Measurements from ENCODE around the gene PRKCZ.

PRKCZ gene

DNA sequence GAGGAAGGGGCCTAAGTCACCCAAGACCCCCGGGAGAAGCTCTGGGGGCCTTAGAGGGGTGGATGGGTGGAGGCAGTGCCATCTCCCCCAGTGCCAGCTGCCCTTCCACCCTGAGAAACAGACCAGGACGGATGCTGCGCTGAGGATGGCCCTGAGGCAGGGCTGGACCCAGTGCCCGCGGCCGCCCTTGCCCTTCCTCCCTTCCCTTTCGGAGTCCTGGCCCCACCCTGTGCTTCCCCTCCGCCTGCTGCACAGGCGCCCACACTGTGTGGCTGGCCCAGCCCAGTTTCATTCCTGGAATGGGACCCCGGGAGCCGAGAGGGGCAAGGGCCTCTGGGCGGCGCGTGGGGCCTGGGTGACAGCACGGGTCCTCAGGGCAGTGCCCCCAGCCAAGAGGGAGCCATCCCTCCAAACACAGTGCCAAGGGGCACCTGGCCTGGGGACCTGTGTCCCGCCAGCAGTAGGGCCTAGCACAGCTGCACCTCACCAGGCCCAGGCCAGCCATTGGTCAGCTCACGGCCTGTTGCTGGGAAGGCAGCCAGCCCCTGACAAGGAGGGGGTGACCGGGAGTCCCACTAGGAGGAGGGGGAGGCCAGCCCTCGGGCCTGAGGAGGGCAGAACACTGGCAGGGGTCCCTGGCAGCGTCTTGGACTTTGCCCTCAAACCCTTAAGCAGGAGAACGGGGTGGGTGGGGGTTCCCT lies 164.5 kb downstream of the PRKCZ start:
- no peak for DNase-seq

DNA sequence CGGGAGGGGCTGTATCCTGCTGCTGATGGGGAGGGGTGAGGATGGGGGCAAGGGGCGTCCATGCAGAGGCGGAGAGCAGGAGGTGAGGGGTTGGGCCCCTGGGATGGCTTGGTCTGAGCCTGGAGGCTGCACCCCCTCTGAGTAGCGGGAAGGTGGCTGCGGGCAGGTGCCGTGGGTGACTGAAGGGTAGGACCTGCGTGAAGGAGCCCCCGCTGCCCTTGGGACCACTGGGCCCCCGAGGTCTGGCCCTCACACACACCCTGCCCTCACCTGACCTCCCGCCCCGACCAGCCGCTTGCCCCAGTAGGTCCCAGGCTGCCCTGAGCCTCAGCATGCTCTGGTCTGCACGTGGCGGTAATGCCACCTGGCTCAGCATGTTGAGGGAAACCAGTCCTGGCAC lies 165.1 kb downstream of the PRKCZ start:
- DNase-seq: no peak

DNA sequence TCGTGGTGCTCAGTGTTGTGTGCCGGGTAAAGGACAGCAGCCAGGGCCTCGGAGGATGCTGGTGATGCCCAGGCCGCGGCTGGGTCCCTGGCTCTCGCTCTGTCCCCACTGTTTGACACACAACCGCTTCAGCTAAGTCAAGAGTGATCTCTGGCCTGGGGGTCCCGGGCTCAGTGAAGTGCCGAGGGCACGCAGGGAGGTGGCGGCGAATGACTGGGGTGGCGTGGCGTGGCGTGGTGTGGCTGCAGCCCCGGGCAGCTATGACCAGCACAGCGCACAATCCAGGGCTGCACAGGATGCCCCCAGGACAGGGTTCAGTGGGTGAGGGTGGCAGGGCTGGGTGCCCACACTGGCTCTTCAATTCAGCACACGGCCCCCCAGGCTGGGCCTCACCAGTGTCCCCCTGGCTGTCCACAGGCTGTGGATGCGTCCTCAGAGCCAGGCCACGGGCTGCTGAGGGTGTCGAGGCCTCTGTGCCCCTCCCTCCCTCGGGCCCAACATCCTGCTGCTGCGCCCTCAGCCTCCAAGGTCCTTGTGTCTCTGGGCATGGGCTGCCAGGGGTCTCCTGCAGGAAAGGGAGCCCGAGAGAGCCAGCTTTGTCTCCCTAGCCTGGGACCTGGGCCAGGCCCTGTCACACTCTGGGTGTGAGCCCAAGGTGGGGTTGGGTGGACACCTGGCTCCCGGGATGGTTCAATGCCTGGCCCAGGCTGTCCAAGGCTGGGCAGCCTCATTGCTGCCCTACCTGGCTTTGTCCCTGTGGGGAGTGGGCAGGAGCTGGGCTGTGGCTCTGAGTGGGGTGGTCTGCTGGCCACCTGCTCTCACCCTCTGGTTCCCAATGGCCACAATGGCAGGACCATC lies 165.9 kb downstream of the PRKCZ start:
- no peak for DNase-seq

- DNase-seq: no peak
Measured at GRCh38 chr1:2216767-2217058, 166.5 kb downstream of the PRKCZ start.

- no peak for DNase-seq
Measured at GRCh38 chr1:2221271-2221670, 171.1 kb downstream of the PRKCZ start.

DNA sequence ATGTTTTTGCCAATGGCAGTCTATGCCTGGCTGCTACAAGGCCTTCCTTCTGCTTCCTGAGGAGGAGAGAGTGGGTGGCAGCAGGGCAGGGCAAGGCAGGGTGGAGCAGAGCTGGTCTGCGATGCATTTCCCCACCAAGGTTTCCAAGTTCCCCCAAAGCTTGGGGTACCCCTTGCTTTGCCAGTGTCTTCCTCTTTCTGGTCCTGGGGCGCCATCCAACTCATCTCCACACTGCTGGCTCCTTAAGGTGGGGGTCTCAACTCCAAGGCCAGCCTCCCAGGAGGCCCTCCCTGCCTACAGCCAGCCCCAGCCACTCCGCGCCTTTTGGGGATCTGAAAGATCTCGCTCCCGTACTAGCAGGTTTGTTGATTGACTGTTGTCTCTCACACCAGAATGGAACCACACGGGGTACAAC lies 174.0 kb downstream of the PRKCZ start:
- DNase-seq: no peak

- no peak for DNase-seq
Measured at GRCh38 chr1:2224631-2225428, 174.6 kb downstream of the PRKCZ start.

GRCh38 chr1:2226525-2227345 lies 176.5 kb downstream of the PRKCZ start:
- no peak for DNase-seq

- DNase-seq: peak; percentile 98
Measured at GRCh38 chr1:2227346-2228156, 177.3 kb downstream of the PRKCZ start.

GRCh38 chr1:2228157-2228594 lies 178.0 kb downstream of the PRKCZ start, which contains the start of gene SKI:
TSS of gene SKI (plus strand) at chr1:2228319. CDS start at chr1:2228767, 448 bp downstream.
- no peak for DNase-seq

DNA sequence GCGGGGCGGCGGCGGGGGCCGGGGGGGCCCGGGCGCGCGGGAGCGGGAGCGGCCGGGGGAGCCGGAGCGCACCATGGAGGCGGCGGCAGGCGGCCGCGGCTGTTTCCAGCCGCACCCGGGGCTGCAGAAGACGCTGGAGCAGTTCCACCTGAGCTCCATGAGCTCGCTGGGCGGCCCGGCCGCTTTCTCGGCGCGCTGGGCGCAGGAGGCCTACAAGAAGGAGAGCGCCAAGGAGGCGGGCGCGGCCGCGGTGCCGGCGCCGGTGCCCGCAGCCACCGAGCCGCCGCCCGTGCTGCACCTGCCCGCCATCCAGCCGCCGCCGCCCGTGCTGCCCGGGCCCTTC lies 178.5 kb downstream of the PRKCZ start:
- DNase-seq: no peak

DNA sequence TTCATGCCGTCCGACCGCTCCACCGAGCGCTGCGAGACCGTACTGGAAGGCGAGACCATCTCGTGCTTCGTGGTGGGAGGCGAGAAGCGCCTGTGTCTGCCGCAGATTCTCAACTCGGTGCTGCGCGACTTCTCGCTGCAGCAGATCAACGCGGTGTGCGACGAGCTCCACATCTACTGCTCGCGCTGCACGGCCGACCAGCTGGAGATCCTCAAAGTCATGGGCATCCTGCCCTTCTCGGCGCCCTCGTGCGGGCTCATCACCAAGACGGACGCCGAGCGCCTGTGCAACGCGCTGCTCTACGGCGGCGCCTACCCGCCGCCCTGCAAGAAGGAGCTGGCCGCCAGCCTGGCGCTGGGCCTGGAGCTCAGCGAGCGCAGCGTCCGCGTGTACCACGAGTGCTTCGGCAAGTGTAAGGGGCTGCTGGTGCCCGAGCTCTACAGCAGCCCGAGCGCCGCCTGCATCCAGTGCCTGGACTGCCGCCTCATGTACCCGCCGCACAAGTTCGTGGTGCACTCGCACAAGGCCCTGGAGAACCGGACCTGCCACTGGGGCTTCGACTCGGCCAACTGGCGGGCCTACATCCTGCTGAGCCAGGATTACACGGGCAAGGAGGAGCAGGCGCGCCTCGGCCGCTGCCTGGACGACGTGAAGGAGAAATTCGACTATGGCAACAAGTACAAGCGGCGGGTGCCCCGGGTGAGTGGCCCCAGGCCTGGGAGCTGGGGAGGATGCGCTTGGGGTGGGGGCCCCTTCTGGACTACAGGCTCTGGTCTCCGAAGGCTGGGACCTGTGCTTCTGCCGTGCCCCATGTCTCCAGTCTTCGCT lies 179.0 kb downstream of the PRKCZ start:
- DNase-seq: peak; percentile 89

GRCh38 chr1:2229911-2230731 lies 179.9 kb downstream of the PRKCZ start:
- no peak for DNase-seq

GRCh38 chr1:2230781-2231531 lies 180.7 kb downstream of the PRKCZ start:
- DNase-seq: peak; percentile 45

DNA sequence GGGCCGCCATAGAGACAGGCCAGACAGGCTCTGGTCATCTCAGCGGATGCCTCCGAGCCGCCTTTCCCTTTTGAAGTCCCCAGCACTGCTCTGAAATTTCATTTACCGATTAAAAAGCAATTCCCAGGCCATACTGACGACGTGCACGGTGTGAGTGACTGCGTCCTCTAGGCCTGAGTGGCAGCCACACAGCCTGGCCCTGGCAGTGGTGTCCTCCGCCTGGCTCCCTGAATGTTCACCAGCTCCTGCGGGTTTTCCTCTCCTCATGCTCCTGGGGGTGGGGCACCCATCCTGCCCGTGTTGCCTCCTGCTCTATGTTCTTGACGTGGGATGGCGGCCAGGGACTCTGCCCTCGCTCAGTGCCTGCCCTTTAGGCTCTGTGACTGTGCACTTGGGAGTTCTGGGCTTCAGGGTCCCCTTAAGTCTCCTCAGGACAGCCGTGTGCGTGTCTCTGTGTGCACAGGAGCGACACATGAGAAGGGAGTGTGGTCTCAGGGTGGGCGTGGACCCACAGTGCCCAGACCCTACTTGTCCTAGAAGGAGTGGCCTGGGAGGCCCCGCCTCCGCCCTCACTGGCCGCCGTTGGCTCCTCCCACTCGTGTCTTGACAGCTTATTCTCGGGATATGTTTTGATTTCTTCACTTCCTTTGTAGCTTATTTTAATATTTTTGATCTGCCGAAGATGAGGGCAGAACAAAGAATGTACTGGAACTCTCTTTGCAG lies 181.5 kb downstream of the PRKCZ start:
- DNase-seq: peak; percentile 70

GRCh38 chr1:2232255-2232915 lies 182.2 kb downstream of the PRKCZ start:
- no peak for DNase-seq

GRCh38 chr1:2232916-2233438 lies 182.8 kb downstream of the PRKCZ start:
- peak; percentile 80 for DNase-seq

DNA sequence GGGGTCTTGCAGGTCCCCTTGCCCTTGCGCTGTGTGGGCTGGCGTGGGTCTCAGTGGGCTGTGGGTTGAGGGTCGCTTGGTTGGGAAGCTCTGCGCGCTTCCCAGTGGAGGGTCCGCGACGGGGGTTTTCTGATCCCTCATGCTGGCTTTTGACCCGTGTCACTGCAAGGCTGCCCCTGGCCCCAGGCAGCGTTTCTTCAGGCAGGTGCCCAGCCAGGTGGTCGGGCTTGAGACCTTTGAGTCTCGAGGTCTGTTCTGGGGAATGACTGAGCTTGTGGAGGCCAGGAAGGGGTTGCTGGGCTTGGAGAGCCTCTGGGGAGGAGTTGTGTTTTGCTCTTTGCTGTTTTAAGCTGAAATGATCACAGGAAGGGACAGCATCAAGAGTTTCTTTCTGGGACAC lies 183.3 kb downstream of the PRKCZ start:
- no peak for DNase-seq

Measured in hematopoietic multipotent progenitor cell treated with erythropoietin and hydrocortisone succinate and interleukin-3 and kit ligand, for 4 days (in vitro differentiated cells).